ENCODE measurements around the gene FAP.

- TF ChIP-seq POLR2A (IDR thresholded peaks at IDR 0.05) (no peak), CTCF (IDR thresholded peaks at IDR 0.05) (no peak), POLR2AphosphoS5 (IDR thresholded peaks at IDR 0.05) (no peak)
These were observed 94.3 kb downstream of the FAP start for GRCh38 chr2:162148956-162149355.
